MM.1S (cell line): Measurements from ENCODE around the gene C10orf95.

Experiments used
- DNase-seq: peaks from one replicate; pipeline ENCODE4 v3.0.0-alpha.2; 2015
- H2AFZ ChIP-seq: fragments of 300-600 bp; sonication (generic); 2 replicates; pipeline ENCODE4 v1.6.0; 2016; ENCODE audit warnings: antibody characterized with exemption, low read length
- H3F3A ChIP-seq: fragments of 300-600 bp; sonication (generic); 2 replicates; pipeline ENCODE4 v1.6.1; 2016; ENCODE audit warnings: mild to moderate bottlenecking, antibody characterized with exemption, low read length, moderate library complexity, mixed read lengths; ENCODE audit not compliant: insufficient read depth
- H3K27ac ChIP-seq: fragments of 300-600 bp; sonication (generic); 2 replicates; pipeline ENCODE4 v1.5.1; 2016; ENCODE audit warnings: mild to moderate bottlenecking, low read length
- H3K27me3 ChIP-seq: fragments of 300-600 bp; sonication (generic); replicated peaks from 2 replicates; pipeline ENCODE4 v1.6.0; 2016; ENCODE audit warnings: low read length; ENCODE audit not compliant: insufficient read depth
- H3K36me3 ChIP-seq: fragments of 300-600 bp; sonication (generic); replicated peaks from 2 replicates; pipeline ENCODE4 v1.6.1; 2016; ENCODE audit warnings: mild to moderate bottlenecking, low read length, mixed read lengths; ENCODE audit not compliant: insufficient read depth
- H3K4me1 ChIP-seq: fragments of 300-600 bp; sonication (generic); 2 replicates; pipeline ENCODE4 v1.6.1; 2016; ENCODE audit warnings: low read length, mixed read lengths
- H3K4me2 ChIP-seq: fragments of 300-600 bp; sonication (generic); 2 replicates; pipeline ENCODE4 v1.6.0; 2016; ENCODE audit warnings: low read depth, low read length
- H3K4me3 ChIP-seq: fragments of 300-600 bp; sonication (generic); 2 replicates; pipeline ENCODE4 v1.5.1; 2016; ENCODE audit warnings: low read length, mixed read lengths
- H3K79me2 ChIP-seq: fragments of 300-600 bp; sonication (generic); 2 replicates; pipeline ENCODE4 v1.6.1; 2016; ENCODE audit warnings: mixed run types, low read length, mixed read lengths
- H3K9ac ChIP-seq: fragments of 300-600 bp; sonication (generic); 2 replicates; pipeline ENCODE4 v1.6.1; 2016; ENCODE audit warnings: low read length, mixed read lengths
- H3K9me2 ChIP-seq: fragments of 300-600 bp; sonication (generic); replicated peaks from 2 replicates; pipeline ENCODE4 v1.6.1; 2016; ENCODE audit warnings: mild to moderate bottlenecking, low read length, mixed read lengths; ENCODE audit not compliant: insufficient read depth
- H3K9me3 ChIP-seq: fragments of 300-600 bp; sonication (generic); replicated peaks from 2 replicates; pipeline ENCODE4 v1.6.1; 2016; ENCODE audit warnings: mild to moderate bottlenecking, low read length, mixed read lengths; ENCODE audit not compliant: insufficient read depth
- H4K20me1 ChIP-seq: fragments of 300-600 bp; sonication (generic); 2 replicates; pipeline ENCODE4 v1.6.1; 2016; ENCODE audit warnings: mild to moderate bottlenecking, low read length, moderate library complexity, mixed read lengths; ENCODE audit not compliant: insufficient read depth
- CTCF ChIP-seq: fragments of 300-600 bp; sonication (generic); IDR thresholded peaks from 2 replicates; pipeline ENCODE4 v1.5.1; 2016; ENCODE audit warnings: antibody characterized with exemption, low read length, mixed read lengths
- EZH2 ChIP-seq: fragments of 300-600 bp; sonication (generic); optimal IDR thresholded peaks from 2 replicates; pipeline ENCODE3; 2017; ENCODE audit warnings: low read depth, mild to moderate bottlenecking, antibody characterized with exemption, low read length, mixed read lengths
- EZH2phosphoT487 ChIP-seq: fragments of 300-600 bp; sonication (generic); IDR thresholded peaks from 2 replicates; pipeline ENCODE4 v1.6.1; 2018; ENCODE audit warnings: antibody characterized with exemption, low read length

C10orf95 gene

GRCh38 chr10:102467318-102467717, 16.0 kb upstream of the C10orf95 start:
- TF ChIP-seq EZH2phosphoT487 (no peak), EZH2 (no peak)
- Histone ChIP-seq H3K9ac (no peak overlapping the region), H3K27me3 (no peaks in the 10 kb centered on the region), H3F3A (no peaks in the 10 kb centered on the region), H3K27ac (no peak overlapping the region), H3K4me1 (no peaks in the 10 kb centered on the region), H3K79me2 (no peaks in the 10 kb centered on the region), H4K20me1 (no peaks in the 10 kb centered on the region), H3K9me3 (no peaks in the 10 kb centered on the region), H3K4me3 (no peak overlapping the region), H3K9me2 (no peaks in the 10 kb centered on the region), H3K36me3 (no peaks in the 10 kb centered on the region), H2AFZ (no peak overlapping the region), H3K4me2 (no peak overlapping the region)
- no peak for DNase-seq

- Histone ChIP-seq H3K9ac (no peak overlapping the region), H2AFZ (no peak overlapping the region), H3K4me2 (no peak overlapping the region), H3F3A (no peaks in the 10 kb centered on the region), H3K4me1 (peaks cover 11% of the 10 kb centered on the region), H3K9me2 (no peaks in the 10 kb centered on the region), H3K27me3 (no peaks in the 10 kb centered on the region), H3K79me2 (no peaks in the 10 kb centered on the region), H3K36me3 (no peaks in the 10 kb centered on the region), H3K9me3 (no peaks in the 10 kb centered on the region), H4K20me1 (no peaks in the 10 kb centered on the region), H3K27ac (no peak overlapping the region), H3K4me3 (no peak overlapping the region)
- DNase-seq, result no peak
- no peak for TF ChIP-seq EZH2
- TF ChIP-seq EZH2phosphoT487, result no peak
- TF ChIP-seq CTCF, result no peak
Observed at GRCh38 chr10:102465466-102465865, 14.1 kb upstream of the C10orf95 start.

- H3K9me2 ChIP-seq, result no peaks in the 10 kb centered on the region
- no peak overlapping the region for H3K27ac ChIP-seq
- no peak overlapping the region for H3K4me3 ChIP-seq
- no peaks in the 10 kb centered on the region for H3K36me3 ChIP-seq
- H3K9ac ChIP-seq, result no peak overlapping the region
- H3K27me3 ChIP-seq, result no peaks in the 10 kb centered on the region
- no peak for TF ChIP-seq EZH2
- no peak for TF ChIP-seq CTCF
- TF ChIP-seq EZH2phosphoT487, result no peak
- H3F3A ChIP-seq, result no peaks in the 10 kb centered on the region
- H4K20me1 ChIP-seq, result no peaks in the 10 kb centered on the region
- H3K9me3 ChIP-seq, result no peaks in the 10 kb centered on the region
- H2AFZ ChIP-seq, result no peak overlapping the region
- DNase-seq, result no peak
- no peaks in the 10 kb centered on the region for H3K79me2 ChIP-seq
- H3K4me1 ChIP-seq, result peaks cover 14% of the 10 kb centered on the region
- H3K4me2 ChIP-seq, result no peak overlapping the region
Observed at GRCh38 chr10:102463983-102464382, 12.6 kb upstream of the C10orf95 start.

GRCh38 chr10:102462512-102463054, 11.2 kb upstream of the C10orf95 start:
- H3F3A ChIP-seq, result no peaks in the 10 kb centered on the region
- no peak overlapping the region for H3K27ac ChIP-seq
- no peaks in the 10 kb centered on the region for H3K36me3 ChIP-seq
- peak overlapping the region; percentile 38; the same call in 1 of the 2 replicates for H3K4me2 ChIP-seq
- H3K4me1 ChIP-seq, result peaks cover 14% of the 10 kb centered on the region
- DNase-seq, result no peak
- H3K27me3 ChIP-seq, result no peaks in the 10 kb centered on the region
- H2AFZ ChIP-seq, result no peak overlapping the region
- H3K79me2 ChIP-seq, result no peaks in the 10 kb centered on the region
- H3K9me2 ChIP-seq, result no peaks in the 10 kb centered on the region
- H3K9ac ChIP-seq, result no peak overlapping the region
- no peak overlapping the region for H3K4me3 ChIP-seq
- H3K9me3 ChIP-seq, result no peaks in the 10 kb centered on the region
- TF ChIP-seq EZH2 (no peak), CTCF (no peak), EZH2phosphoT487 (no peak)
- H4K20me1 ChIP-seq, result no peaks in the 10 kb centered on the region
